Posterior vena cava (tissue), 2 donors: ENCODE data around the gene FOS. TPM values are rescaled to one million over a fixed set of nuclear protein-coding genes. Genes with fewer than 3 reads are reported as not detected.
"Not testable (repeated sequence)": the region's sequence is repeated elsewhere in the genome, so short reads cannot be mapped to it uniquely, and the experiment has no call there.

Source experiments
- DNase-seq: peaks from one replicate; pipeline ENCODE4 v3.0.0-alpha.2; 2020; ENCODE audit warnings: low spot score
- intact Hi-C, 2 donors: fragments of 100-400 bp; cut with DNase I; formaldehyde crosslinking; loops; one replicate each; pipeline versions ENCODE4 v1.14.1 to v1.14.2; 2022 to 2023
- total RNA-seq, 2 donors: library from RNA; stranded (reverse); fragmentation: NEBNext Ultra II Directional; extraction: Animal tissue kit (Norgen Biotek cat#: 25700); gene quantifications; one replicate each; pipeline ENCODE4 v1.2.1, GENCODE V29; 2021
- donor health status: DM: yes; HTN: yes; CAD: no.
- donor health status: DM: yes; HTN: yes; CAD: no.

FOS gene
- total RNA-seq, 2 donors from 2014 or later, result 485 to 992 TPM

- DNase-seq, result no peak
- intact Hi-C loops, result loop anchor here in 1 of 2 donors (5.0 kb wide), 1 partner anchor 180 kb away; no protein-coding TSS in a partner anchor
Measured at GRCh38 chr14:75306927-75307699, 28.5 kb downstream of the FOS start.

- intact Hi-C loops, result loop anchor here (2.0 to 5.0 kb wide), 2 partner anchors 179 to 183 kb away; no protein-coding TSS in a partner anchor
- peak; percentile 96 for DNase-seq
Measured at GRCh38 chr14:75307700-75308379, 29.2 kb downstream of the FOS start.

DNA sequence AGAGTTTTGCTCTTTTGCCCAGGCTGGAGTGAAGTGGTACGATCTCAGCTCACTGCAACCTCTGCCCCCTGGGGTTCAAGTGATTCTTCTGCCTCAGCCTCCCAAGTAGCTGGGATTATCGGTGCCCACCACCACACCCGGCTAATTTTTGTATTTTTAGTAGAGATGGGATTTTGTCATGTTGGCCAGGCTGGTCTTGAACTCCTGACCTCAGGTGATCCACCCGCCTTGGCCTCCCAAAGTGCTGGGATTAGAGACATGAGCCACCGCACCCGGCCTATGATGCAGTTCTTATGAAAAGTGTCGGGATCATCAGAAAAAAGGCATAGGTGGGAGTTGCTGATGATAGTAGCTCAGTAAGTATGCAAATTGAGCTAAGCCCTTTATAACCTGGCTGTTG, 30.4 kb downstream of the FOS start:
- not testable (repeated sequence) for DNase-seq
- intact Hi-C loops, result loop anchor here (2.0 to 5.0 kb wide), 2 partner anchors 178 to 182 kb away; no protein-coding TSS in a partner anchor

- DNase-seq, result not testable (repeated sequence)
- intact Hi-C loops, result loop anchor here (2.0 to 5.0 kb wide), 2 partner anchors 178 to 181 kb away; no protein-coding TSS in a partner anchor
Measured at GRCh38 chr14:75309561-75309960, 30.9 kb downstream of the FOS start.

- intact Hi-C loops, result no loop called here
- peak; percentile 96 for DNase-seq
Measured at GRCh38 chr14:75310295-75311111, 31.9 kb downstream of the FOS start.

- intact Hi-C loops, result no loop called here
- DNase-seq, result no peak
Measured at GRCh38 chr14:75311356-75311755, 32.7 kb downstream of the FOS start.

DNA sequence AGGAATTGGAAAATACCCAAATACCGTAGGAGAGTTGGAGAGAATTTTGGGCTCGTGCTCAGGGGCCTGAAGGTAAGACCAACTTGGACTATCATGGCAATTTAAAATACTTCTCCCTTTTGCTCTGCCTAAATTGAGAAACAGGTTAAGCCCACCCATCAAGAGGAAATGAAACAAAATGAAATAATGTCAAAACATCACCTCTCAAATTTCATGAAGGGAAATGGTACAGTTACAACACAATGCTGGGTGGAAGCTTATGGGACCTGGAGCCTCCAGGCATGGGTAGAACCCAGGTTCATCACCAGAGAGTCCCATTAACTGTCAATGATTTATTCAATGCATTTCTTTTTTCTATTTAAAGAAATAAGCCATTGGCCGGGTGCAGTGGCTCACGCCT, 33.7 kb downstream of the FOS start:
- intact Hi-C loops, result no loop called here
- no peak for DNase-seq

DNA sequence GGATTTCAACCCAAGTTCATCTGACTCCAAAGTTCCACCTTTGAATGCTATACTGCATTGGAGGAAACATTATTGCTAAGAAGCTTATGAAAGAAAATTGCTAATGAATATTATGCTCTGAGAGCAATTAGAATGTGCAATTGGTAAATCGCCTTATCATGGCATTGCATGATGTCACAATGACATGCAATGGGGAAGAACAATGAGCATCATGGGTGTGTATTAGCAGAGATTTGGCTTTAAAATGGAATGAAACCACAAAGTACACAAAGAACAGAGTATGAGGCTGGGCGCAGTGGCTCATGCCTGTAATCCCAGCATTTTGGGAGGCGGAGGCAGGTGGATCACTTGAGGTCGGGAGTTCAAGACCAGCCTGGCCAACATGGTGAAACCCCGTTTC, 34.7 kb downstream of the FOS start:
- DNase-seq, result no peak
- intact Hi-C loops, result no loop called here

DNA sequence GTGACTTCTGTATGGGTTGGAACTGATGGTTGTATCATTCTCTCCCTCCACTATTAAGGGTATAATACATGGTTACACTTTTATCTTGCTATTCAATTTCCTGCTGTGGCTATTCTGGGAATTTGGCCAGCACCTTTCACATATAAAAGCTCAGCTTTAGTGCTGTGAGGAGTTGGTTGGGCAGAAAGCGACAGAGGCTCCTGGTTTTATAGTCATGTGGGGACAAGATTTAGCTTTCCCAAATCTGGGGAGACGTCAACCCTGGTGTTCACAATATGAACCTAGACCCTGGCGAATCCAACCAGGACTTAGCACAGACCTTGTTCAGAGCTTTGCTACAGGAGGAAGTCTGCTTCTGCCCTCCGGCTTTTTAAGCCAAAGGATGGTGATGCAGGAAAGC, 36.5 kb downstream of the FOS start:
- no peak for DNase-seq

GRCh38 chr14:75317148-75317547, 38.5 kb downstream of the FOS start:
- DNase-seq, result no peak
- intact Hi-C loops, result no loop called here

More for the DNA sequence above, 36.5 kb downstream of the FOS start:
- intact Hi-C loops, result no loop called here

- intact Hi-C loops, result no loop called here
- no peak for DNase-seq
Measured at GRCh38 chr14:75318353-75318752, 39.7 kb downstream of the FOS start.

DNA sequence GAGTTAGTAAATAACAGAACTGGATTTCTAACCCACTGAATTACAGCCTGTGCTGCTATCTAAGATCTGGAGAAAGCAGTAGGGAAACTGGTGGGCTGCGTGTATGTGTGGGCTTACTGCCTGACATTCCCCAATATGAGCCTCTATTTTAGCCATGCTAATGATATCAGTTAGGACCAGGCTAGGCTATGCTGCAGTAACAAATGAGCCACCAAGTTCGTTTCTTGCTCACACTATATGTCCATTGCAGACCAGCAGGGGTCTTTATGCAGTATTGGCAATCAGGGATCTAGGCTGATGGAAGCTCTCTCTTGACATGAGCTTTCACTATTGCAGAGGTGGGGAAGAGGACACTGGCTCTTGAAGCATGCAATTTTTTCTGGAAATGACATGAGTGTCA, 40.4 kb downstream of the FOS start:
- intact Hi-C loops, result no loop called here
- no peak for DNase-seq

- intact Hi-C loops, result no loop called here
- DNase-seq, result no peak
Measured at GRCh38 chr14:75320196-75320595, 41.6 kb downstream of the FOS start.

GRCh38 chr14:75322746-75323145, 44.1 kb downstream of the FOS start:
- no peak for DNase-seq
- intact Hi-C loops, result no loop called here

DNA sequence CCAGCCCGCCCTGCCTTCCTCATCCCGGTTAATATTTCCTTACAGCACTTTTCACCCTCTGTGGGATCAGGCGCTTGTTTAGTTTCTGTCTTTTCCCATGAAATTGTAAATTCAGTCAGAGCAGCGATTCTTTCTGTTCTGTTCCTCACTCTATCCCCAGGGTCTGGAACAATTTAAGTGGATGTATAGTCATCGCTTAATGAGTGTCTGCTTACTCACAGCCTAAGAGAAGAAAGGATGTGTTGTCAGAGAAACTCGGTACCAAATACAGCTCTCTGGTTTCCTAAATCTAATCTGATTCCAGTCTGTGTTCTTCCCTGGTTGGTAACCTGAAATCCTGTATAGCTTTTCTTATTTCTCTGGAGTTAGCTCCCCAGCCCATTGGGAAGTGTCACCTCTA, 44.9 kb downstream of the FOS start:
- intact Hi-C loops, result no loop called here
- DNase-seq, result no peak

DNA sequence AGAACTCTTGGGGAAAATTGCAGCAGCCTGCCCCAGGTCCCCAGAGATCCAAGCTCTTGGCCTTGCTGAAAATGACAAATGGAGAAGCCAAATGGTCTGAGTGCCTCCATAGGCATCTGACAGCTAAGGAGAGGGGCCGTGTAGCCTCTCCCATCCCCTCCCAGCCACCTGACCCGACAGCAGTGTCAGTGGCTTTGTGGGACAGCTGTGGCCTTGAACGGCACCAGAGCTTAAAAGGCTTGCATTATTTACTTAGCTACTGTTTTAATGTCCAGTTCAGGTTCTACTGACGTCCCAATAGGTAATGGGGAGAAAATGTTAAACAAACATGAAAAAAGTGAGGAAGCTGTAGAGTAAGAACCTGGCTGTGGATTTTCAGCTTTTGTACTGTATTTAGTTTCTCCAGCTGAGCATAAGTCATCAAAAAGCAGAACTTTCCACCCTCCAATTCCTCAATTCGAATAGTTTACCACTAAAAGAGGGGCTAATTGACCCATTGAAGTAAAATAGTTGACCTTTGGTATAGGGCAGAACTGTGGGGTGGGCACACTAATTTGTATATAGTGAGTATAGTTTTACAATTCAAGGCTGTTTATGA, 50.0 kb downstream of the FOS start:
- no peak for DNase-seq
- intact Hi-C loops, result no loop called here

- intact Hi-C loops, result no loop called here
- no peak for DNase-seq
Measured at GRCh38 chr14:75329369-75329768, 50.7 kb downstream of the FOS start.

- intact Hi-C loops, result no loop called here
- DNase-seq, result no peak
Measured at GRCh38 chr14:75331471-75331870, 52.8 kb downstream of the FOS start.
